VCaP (cell line): ENCODE results near the gene DPEP2.
"Not testable (repeated sequence)": the region's sequence is repeated elsewhere in the genome, so short reads cannot be mapped to it uniquely, and the experiment has no call there.

ENCODE experiments used
- H3K27ac ChIP-seq: fragments of 450-650 bp; 2 replicates; pipeline ENCODE4 v1.5.1; 2017
- TF ChIP-seq, protein P1 (sequence below): fragments of 450-650 bp; conservative IDR thresholded peaks from 2 replicates; pipeline ENCODE4 v1.5.1; 2017; ENCODE audit warnings: mild to moderate bottlenecking, moderate library complexity

The DPEP2 gene

GRCh38 chr16:67999985-68000384 lies 701 bp upstream of the DPEP2 start:
- no peak overlapping the region for H3K27ac ChIP-seq
- TF ChIP-seq, protein P1, sequence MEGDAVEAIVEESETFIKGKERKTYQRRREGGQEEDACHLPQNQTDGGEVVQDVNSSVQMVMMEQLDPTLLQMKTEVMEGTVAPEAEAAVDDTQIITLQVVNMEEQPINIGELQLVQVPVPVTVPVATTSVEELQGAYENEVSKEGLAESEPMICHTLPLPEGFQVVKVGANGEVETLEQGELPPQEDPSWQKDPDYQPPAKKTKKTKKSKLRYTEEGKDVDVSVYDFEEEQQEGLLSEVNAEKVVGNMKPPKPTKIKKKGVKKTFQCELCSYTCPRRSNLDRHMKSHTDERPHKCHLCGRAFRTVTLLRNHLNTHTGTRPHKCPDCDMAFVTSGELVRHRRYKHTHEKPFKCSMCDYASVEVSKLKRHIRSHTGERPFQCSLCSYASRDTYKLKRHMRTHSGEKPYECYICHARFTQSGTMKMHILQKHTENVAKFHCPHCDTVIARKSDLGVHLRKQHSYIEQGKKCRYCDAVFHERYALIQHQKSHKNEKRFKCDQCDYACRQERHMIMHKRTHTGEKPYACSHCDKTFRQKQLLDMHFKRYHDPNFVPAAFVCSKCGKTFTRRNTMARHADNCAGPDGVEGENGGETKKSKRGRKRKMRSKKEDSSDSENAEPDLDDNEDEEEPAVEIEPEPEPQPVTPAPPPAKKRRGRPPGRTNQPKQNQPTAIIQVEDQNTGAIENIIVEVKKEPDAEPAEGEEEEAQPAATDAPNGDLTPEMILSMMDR: no peak

DNA sequence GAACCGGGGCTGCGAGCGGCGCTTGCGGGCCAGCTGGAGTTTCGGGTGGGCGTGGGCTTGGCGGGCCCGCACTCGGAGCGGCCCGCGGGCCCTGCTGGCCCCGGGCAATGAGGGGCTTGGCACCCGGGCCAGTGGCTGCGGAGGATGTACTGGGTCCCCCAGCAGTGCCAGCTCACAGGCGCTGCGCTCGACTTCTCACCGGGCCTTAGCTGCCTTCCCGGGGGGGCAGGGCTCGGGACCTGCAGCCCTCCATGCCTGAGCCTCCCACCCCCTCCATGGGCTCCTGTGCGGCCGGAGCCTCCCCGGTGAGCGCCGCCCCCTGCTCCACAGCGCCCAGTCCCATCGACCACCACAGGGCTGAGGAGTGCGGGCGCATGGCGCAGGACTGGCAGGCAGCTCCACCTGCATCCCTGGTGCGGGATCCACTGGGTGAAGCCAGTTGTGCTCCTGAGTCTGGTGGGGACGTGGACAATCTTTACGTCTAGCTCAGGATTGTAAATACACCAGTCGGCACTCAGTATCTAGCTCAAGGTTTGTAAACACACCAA lies 979 bp downstream of the DPEP2 start:
- not testable (repeated sequence) for H3K27ac ChIP-seq

- TF ChIP-seq, protein P1: no peak
These were observed 2.6 kb downstream of the DPEP2 start for GRCh38 chr16:67996666-67997065.

DNA sequence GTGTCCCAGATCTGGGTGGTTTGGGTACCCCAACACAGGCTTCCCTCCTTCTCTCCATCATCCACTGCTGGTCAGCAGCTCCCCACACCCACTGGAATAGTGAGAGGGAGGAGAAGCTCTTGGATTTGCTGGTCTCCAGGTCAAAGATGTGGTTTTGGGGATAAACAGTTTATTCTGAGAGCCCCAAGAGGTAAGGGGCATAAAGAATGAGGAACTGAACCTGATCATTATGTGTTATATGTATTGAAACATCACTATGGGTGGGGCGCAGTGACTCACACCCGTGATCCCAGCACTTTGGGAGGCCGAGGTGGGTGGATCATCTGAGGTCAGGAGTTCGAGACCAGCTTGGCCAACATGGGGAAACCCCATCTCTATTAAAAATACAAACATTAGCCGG lies 3.9 kb downstream of the DPEP2 start:
- no peak overlapping the region for H3K27ac ChIP-seq
- TF ChIP-seq, protein P1: no peak

More at GRCh38 chr16:67996666-67997065, 2.6 kb downstream of the DPEP2 start:
- no peak overlapping the region for H3K27ac ChIP-seq

DNA sequence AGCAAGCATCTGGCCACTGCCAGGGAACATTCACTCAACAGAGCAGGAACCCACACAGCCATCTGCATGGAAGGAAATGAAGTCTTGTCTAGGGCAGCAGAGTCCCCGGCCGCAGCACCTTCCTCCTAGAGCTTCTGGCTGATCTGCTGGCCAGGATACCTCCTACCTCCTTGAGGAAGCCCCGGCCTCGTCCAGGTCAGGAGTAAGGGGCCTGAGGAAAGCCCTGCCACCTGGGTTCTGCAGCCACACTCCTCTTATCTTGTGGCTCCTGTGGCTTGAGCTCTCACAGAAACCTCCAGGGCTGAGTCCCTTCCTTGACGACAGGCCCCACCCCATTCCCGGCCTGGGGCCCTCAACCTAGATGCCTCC lies 5.3 kb downstream of the DPEP2 start:
- not testable (repeated sequence) for H3K27ac ChIP-seq

- TF ChIP-seq, protein P1: peak; percentile 88
- H3K27ac ChIP-seq: no peak overlapping the region
These were observed 5.9 kb downstream of the DPEP2 start for GRCh38 chr16:67993207-67994039.

DNA sequence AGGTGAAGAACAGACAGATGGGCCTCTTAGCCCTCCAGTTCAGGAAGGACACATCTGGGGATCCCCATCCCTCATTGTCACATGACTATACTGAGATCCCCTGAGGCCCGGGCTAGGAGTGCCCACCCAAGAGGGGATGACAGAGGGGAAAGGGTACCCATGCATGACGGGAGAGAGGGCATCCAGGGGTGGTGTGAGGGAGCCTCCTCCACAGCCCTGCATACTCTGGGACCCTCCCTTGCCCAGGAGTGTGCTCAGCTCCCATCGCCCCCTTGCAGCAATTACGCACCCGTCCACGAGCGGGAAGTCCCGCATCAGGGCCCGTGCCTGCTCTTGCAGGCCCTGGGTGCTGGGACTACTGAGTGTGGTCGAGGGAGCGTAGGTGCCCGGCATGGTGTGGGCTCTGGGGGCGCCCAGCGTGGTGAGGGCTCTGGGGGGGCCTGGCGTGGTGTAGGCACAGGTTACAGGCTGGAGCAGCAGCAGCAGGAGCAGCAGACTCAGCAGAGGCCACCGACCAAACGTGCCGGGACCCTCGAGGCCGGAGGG lies 6.5 kb downstream of the DPEP2 start:
- H3K27ac ChIP-seq: no peak overlapping the region
- TF ChIP-seq, protein P1: no peak

GRCh38 chr16:67990018-67990386 lies 9.3 kb downstream of the DPEP2 start:
- TF ChIP-seq, protein P1: no peak
- no peak overlapping the region for H3K27ac ChIP-seq
